Stimulated activated CD8-positive, alpha-beta memory T cell treated with anti-CD3 and anti-CD28 coated beads, Interleukin-7, amount 100 ng/mL, for 48 hours (primary cell): ENCODE data around the gene FBXO48.
A peak's percentile ranks its signal among the peaks of the same experiment; 100 is the strongest.
"Not testable (repeated sequence)": the region's sequence is repeated elsewhere in the genome, so short reads cannot be mapped to it uniquely, and the experiment has no call there.

ENCODE experiments used
- DNase-seq, 2 donors: peaks; one replicate each; pipeline ENCODE4 v3.0.0-alpha.2; 2020; ENCODE audit warnings: low read depth in 1 of 2; ENCODE audit errors: extremely low read depth in 1 of 2

Gene FBXO48

GRCh38 chr2:68472796-68473414, 5.8 kb upstream of the FBXO48 start:
- DNase-seq = no peak

- no peak for DNase-seq
These were observed 4.3 kb upstream of the FBXO48 start for GRCh38 chr2:68471385-68471784.

- no peak for DNase-seq
These were observed 2.8 kb upstream of the FBXO48 start for GRCh38 chr2:68469935-68470334.

GRCh38 chr2:68468801-68469200, 1.7 kb upstream of the FBXO48 start:
- no peak for DNase-seq

GRCh38 chr2:68466778-68467076, 367 bp downstream of the FBXO48 start:
- peak in 1 of 2 donors; percentile 20 for DNase-seq

- peak in 1 of 2 donors; percentile 67 for DNase-seq
These were observed 725 bp downstream of the FBXO48 start for GRCh38 chr2:68466361-68466777.

- DNase-seq = peak in 1 of 2 donors; percentile 54
These were observed 1.8 kb downstream of the FBXO48 start for GRCh38 chr2:68465081-68465916.

- DNase-seq = no peak
These were observed 2.4 kb downstream of the FBXO48 start for GRCh38 chr2:68464651-68465050.

GRCh38 chr2:68463287-68463877, 3.7 kb downstream of the FBXO48 start:
- DNase-seq = no peak

GRCh38 chr2:68458981-68459380, 8.1 kb downstream of the FBXO48 start:
- DNase-seq = no peak

- no peak for DNase-seq
These were observed 10.9 kb downstream of the FBXO48 start for GRCh38 chr2:68456198-68456597.

- no peak for DNase-seq
These were observed 12.4 kb downstream of the FBXO48 start for GRCh38 chr2:68454719-68455118.

- DNase-seq = no peak
These were observed 13.2 kb downstream of the FBXO48 start for GRCh38 chr2:68453761-68454360.

- DNase-seq = no peak
These were observed 14.8 kb downstream of the FBXO48 start for GRCh38 chr2:68452158-68452900.

GRCh38 chr2:68448671-68449653, 18.1 kb downstream of the FBXO48 start:
- DNase-seq = no peak

GRCh38 chr2:68447118-68447517, 20.0 kb downstream of the FBXO48 start:
- DNase-seq = no peak

- not testable (repeated sequence) for DNase-seq
These were observed 20.7 kb downstream of the FBXO48 start for GRCh38 chr2:68446425-68446824.

GRCh38 chr2:68441994-68442322, 25.1 kb downstream of the FBXO48 start:
- no peak for DNase-seq

GRCh38 chr2:68441179-68441993, 25.7 kb downstream of the FBXO48 start:
- peak; percentile 38 to 82 for DNase-seq
